NCI-H1048 (cell line): Measurements from ENCODE around the gene STXBP6.

ENCODE experiments used
- DNase-seq: peaks from one replicate; lab custom pipeline; 2025; lab: John Stamatoyannopoulos, UW

STXBP6 gene

DNA sequence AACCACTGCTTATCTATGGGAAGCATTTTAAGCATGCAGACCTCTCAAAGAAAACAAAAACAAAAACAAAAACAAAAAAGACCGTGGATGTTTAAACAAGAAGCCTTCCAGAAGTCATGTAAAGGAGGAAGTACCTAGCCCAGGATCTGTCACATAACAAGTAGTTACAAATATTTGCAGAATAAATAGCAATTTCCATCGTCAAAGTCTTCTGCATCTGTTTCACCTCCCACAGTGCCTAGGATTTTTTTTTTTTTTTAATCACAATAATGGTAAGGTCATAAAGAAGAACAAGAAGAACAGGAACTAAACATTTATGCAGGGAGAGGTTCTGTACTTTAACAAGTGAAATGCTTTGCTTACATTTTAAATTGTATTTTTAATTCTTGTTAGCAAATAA lies 2.4 kb upstream of the STXBP6 start:
- DNase-seq: no peak

DNA sequence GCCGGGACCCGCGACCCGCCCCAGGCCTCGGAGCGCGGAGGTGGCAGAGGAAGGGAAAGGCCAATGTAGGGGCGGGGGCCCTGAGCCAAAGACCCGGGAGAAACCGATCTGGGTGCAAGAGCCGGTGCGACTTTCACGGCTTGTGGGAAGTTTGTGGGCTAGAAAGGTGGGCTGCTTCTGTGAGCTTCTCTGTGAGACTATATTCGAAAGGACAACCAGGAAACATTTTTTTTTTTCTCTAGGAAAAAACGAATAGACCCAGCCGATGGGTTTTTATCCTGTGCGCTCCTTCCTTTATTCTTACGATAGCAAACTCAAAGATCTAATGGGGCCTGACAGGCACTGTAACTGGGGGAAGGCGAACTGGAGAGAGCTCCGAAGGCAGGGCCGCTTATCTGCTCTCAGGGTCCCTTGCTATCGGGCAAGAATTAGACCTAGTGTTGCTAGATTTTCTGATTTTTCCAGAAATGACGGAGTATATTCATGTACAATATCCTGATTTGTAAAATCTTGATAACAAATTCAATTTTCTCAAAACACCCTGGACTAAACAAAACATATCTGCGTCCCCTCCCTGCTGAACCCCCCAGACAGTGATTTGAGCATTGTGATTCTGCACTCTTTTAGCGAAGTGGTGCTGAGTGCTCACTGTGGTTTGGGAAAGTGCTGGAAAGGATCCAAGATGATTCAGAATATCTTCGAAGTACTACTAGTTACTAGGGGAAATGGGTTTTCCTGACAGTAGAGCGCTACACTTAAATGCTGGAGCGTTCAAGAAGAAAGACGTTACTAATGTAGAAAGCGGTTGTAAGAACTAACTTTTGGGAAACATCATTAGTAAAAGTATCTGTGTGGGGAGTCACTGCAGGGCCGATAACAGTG lies 563 bp upstream of the STXBP6 start:
- DNase-seq: no peak

DNA sequence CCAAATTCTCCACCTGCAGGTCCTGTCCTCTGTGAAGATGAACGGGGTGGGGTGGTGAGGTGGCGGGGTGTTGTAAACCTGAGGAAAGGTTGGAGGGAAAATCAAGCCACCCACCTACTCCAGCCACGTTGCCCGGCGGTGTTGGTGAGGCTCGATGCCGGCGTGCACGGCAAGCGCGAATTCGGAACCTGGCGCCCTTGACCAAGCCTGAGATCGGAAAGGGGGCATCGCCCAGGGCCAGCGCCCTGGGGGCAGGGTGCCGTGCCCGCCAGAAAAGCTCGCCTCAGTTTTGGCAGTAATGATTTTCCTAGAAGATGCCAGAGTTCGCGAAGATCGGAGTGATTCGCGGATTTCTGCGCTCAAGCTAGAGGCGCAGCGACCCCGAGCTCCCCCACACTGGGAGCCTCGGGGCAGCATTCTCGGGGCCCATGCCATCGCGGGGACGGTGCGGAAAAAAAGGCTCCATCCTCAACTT lies 817 bp downstream of the STXBP6 start:
- DNase-seq: no peak

DNA sequence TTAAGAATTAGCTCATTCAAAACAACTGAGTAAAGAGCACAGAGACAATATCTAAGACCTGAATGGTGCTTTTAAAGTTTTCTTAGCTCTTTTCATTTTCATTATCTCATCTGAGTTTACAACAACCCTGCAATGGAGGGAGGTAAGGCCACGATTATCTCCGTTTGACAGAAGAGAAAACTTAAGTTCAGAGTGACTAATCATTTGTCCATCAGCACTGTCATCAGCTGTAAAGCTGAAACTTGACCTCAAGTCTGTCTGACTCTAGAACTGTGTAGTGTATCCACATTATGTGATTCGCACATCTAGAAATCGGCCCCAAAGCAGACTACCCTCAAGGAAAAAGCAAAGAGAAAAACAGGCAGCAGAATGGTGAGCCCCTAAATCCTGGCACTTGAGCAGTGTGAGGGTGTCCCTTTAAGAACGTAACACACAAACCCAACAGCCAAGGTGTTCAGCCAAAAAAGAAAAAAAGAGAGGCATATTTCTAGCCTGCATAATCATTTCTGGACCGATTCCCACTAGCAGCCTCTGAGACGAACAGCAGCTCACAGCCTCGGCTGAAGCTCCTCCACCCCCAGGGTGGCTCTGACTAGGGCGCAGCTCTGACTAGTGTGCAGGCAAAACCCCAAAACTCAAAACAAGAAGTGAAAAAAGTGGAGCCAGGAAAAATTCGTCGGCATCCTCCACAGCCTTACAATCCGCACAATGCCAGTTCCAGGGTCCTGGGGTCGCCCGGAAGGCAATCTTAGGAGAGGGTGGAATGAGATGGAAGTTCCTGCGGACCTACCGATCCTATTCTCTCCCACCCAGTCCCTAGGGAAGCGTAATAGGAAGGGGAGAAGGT lies 1.6 kb downstream of the STXBP6 start:
- no peak for DNase-seq

DNA sequence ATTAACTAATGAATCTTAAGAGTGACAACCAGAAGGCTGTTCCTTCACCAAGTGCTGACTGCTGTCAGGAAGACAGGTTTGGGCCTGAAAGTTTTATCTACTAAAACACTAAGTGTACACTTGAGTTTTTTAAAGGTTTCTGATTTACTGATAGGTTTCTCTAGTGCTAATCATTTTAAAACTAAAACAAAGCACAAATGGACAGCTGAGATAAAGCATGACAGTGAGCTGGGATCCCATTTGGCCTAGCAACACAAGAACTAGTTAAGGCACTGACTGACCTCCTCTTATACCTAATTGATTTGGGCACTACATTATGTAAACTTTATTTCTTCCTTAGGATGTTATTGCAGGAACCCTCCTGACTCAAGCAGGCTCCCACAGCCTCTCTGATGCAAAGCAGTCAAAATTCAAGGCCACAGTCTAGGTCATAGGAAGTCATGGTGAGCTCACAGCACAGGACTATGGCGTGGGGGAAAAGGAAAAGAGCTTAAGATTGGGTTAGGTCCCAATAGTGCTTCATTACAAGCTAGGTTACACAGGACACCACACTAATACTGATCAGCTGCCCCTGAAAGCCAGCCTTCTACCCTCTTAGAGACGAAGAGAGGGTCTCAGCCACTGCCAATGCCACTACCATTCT lies 3.5 kb downstream of the STXBP6 start:
- DNase-seq: no peak

DNA sequence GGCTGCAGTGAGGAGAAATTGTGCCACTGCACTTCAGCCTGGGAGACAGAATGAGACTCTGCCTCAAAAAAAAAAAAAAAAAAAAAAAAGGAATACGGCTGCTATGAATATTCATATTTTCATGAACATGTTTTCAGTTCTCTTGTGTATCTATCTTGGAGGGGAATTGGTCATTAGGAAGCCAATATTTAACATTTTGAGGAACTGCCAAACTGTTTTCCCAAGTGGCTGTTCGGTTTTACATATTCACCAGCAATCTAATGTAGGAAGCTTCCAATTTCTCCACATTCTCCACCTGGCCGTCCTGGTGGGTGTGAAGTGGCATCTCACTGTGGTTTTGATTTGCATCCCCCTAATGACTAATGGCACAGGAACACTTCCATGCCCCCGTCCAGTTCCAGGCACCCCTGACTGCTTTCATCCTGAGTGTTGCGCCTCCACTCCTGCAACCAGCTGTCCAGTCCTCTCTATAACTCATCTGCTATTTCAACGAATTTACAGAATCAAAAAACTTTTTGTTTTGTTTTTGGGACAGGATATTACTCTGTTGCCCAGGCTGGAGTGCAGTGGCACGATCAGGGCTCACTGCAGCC lies 5.7 kb downstream of the STXBP6 start:
- DNase-seq: no peak

GRCh38 chr14:25042362-25043299 lies 7.3 kb downstream of the STXBP6 start:
- DNase-seq: no peak

DNA sequence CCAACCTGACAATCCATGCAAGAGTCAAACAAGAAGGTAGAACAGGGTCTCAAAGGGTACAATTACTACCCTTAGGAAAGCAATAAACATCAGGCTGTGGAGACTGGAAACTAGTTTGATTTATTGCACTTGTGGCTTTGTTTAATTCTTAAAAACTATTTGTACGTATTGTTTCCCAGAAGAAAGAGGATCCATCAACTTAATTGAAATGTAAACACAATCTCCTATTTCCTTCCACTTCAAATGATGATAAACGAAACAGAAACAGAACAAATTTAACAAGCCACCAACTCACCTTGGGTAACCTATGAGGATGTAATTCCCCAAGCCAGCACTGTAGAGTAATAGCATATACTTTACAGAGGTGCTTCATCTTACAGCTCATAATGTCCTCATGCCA lies 8.0 kb downstream of the STXBP6 start:
- no peak for DNase-seq

- no peak for DNase-seq
Observed at GRCh38 chr14:25041484-25041883, 8.5 kb downstream of the STXBP6 start.

DNA sequence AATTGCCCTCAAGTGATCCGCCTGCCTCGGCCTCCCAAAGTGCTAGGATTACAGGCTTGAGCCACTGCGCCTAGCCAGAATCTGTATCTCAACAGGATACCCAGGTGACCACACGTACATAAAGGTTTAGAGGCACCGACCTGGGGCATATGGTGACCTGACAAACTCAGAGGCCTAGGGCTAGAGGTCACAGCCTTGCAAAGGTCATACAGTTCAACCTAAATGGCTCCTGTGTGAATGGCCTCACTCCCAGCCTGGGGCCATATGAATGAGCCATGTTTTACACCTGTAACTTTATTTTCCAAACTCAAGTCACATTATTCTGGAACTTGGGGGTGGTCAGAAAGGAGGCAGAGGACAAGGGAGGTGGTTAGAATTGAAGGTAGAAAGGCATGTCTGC lies 10.0 kb downstream of the STXBP6 start:
- DNase-seq: no peak

DNA sequence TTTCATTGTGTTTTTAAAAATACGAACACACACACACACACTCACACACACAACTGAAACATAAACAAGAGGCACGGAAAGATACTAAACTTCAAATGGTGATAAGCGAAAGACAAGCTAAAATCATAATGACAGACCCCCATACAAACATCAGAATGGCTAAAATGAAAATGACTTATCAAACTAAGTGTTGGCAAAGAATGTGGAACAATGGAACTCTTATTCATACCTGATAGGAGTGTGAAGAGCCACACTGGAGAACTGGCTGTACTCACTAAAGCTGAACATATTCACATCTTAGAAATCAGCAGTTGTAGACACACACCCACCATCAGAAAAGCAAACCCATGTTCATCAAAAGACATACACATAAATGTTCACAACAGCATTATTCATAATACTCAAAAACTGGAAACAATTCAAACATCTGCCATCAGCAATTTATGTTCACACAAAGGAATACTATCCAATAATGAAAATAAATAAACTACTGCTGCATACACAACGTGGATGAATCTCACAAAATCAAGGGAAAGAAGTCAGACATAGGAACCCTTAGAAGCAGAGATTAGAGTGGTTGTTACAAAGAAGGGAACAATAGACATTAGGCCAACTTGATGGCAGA lies 11.8 kb downstream of the STXBP6 start:
- no peak for DNase-seq

GRCh38 chr14:25037032-25037431 lies 12.9 kb downstream of the STXBP6 start:
- DNase-seq: no peak

DNA sequence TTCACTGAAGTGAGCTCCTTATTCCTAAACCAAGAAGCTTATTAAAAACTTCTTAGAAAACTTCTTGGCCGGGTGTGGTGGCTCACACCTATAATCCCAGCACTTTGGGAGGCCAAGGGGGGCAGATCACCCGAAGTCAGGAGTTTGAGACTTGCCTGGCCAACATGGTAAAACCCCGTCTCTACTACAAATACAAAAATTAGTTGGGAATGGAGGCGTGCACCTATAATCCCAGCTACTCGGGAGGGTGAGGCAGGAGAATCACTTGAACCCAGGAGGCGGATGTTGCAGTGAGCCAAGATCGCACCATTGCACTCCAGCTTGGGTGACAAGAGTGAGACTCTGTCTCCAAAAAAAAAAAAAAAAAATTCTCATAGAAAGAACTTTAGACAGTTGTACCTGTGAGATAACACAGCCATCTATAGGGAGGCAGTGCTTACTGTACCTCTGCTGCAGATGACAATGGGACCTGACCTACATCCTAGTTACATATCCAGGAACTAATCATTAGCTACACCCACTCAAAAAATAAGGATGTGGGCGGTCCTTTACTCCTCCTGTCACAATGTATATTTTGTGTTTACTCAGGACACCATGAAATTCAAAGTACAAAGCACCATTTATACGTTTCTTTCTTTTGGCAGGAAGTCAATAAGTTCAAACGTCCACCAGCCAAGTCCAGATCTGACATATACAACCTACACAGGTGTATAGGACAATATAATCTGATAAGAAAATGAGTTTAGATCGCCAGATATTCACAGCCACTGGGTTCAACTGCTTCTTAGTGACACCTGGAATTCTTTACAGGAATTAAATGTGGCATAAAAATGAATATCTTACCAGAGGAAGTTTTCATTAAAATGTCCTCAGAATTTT lies 14.9 kb downstream of the STXBP6 start:
- peak; percentile 11 for DNase-seq

DNA sequence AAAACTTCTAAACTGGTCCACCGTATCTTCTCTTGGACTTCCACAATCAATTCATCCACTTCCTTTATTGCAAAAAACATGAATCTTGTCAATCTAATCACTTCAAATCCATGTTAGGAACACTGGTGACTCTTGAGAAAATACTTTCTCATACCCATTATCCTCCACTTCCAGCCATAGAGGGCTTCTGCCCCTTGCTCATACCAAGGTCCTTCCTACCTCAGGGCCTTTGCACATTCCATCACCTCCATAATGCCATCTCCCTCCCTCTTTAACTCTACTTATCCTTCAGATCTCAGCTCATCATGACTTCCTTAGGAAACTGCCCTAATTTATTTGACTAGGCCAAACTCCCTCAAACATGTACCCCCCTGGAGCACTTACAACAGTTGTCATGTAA lies 16.6 kb downstream of the STXBP6 start:
- no peak for DNase-seq

DNA sequence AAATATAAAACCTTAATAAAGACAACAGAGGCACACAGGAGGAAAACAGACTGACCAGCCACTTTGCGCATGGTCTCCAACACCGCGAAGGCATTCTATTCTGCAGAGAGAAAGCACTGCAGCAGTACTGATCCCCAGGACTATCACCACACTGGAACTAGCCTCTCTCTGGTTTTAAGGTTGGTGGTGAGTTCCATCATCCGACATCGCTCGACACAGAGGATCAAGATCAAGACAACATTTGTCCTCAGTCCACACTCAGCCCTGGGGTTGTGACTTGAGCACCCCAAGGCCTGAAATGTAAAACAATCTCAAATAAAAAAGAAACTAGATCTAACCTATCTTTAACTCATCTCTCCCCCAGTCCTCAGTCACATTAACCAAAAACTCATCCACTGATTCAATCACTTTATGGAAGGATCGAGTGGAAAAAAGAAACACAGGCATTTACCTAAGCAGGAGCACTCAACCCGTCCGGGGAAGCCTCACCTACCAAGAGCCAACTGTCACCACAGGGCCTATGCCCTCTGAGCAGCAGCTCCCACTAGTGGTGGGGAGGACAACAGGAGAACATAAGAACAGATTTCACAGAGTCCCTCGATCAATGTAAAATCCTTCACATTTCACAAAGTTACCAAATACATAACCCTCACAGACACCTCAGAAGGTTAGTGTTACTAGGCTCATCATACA lies 17.7 kb downstream of the STXBP6 start:
- DNase-seq: peak; percentile 44

- no peak for DNase-seq
Observed at GRCh38 chr14:25026476-25027137, 23.3 kb downstream of the STXBP6 start.

- no peak for DNase-seq
Observed at GRCh38 chr14:25019892-25020291, 30.1 kb downstream of the STXBP6 start.

GRCh38 chr14:25017562-25017961 lies 32.4 kb downstream of the STXBP6 start:
- no peak for DNase-seq
